Measurements from ENCODE around the gene GOLGA8B. TPM values are rescaled to one million over a fixed set of nuclear protein-coding genes. Genes with fewer than 3 reads are reported as not detected.

Gene GOLGA8B
- total RNA-seq, 1 experiment from 2014 or later: 42.1 TPM

DNA sequence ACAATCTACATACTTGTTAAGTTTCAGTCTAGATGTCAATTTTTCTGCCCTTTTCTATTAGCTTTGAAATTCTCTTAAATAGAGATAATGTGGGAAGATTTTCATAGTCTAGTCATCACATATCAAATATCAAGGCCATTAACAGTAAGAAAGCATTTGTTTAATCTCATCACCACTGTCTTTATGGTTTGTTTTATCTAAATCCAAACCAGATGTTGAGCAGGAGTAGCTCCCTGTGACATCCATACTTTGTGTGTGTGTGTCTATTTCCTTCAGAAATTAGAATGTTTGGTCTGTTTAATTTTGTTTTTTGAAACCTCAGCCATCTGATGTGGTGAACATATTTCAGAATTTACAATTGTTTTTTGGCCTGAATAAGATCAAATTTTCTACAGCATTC, 23.1 kb upstream of the GOLGA8B start:
- Histone ChIP-seq H3K18ac (ENCODE audit: insufficient read length, low read depth, low read length) (no peak overlapping the region), H2AK5ac (ENCODE audit: insufficient read length, low read length) (no peak overlapping the region), H4K8ac (replicated peaks; ENCODE audit: insufficient read length, low read depth, low read length) (no peak overlapping the region), H3T11ph (ENCODE audit: low read length) (no peak overlapping the region), H3K79me1 (ENCODE audit: insufficient read depth, low read depth, low read length, poor library complexity, severe bottlenecking) (no peaks in the 10 kb centered on the region), H3K23me2 (ENCODE audit: insufficient read length, low read depth, low read length, poor library complexity, severe bottlenecking) (no peaks in the 10 kb centered on the region), H3K9me3 (ENCODE audit: control insufficient read depth, low read depth, low read length) (no peaks in the 10 kb centered on the region), H4K5ac (ENCODE audit: insufficient read length, low read depth, low read length) (no peak overlapping the region), H3K23ac (ENCODE audit: insufficient read length, low read depth, low read length) (no peak overlapping the region), H3K4ac (ENCODE audit: low read depth, low read length) (no peak overlapping the region), H3K27me3 (ENCODE audit: insufficient read depth, low read length) (no peaks in the 10 kb centered on the region), H2BK120ac (ENCODE audit: low read depth, low read length, poor library complexity, severe bottlenecking) (no peak overlapping the region), H3K27ac (ENCODE audit: insufficient read length, low read depth, low read length) (no peak overlapping the region), H2BK12ac (ENCODE audit: insufficient read length, low read depth, low read length) (no peak overlapping the region), H3K9ac (ENCODE audit: extremely low read depth, insufficient read length, low read length) (no peak overlapping the region), H3K56ac (ENCODE audit: insufficient read length, low read depth, low read length) (no peak overlapping the region), H3K4me2 (ENCODE audit: insufficient read depth, insufficient read length, low read length) (no peak overlapping the region), H4K20me1 (ENCODE audit: control insufficient read depth, insufficient read depth, insufficient read length) (no peaks in the 10 kb centered on the region), H2BK15ac (ENCODE audit: low read depth, low read length) (no peak overlapping the region), H2BK20ac (ENCODE audit: low read depth, low read length, poor library complexity, severe bottlenecking) (no peak overlapping the region), H3K79me2 (ENCODE audit: insufficient read depth, low read length) (no peaks in the 10 kb centered on the region), H3K4me1 (ENCODE audit: insufficient read depth, low read length) (no peaks in the 10 kb centered on the region), H2BK5ac (ENCODE audit: insufficient read length, low read length) (no peak overlapping the region), H2AFZ (ENCODE audit: low read length) (no peak overlapping the region), H4K91ac (ENCODE audit: insufficient read length, low read depth, low read length) (no peak overlapping the region), H3K14ac (ENCODE audit: insufficient read depth, low read length) (no peak overlapping the region)
- Mint-ChIP-seq H3K27ac (no peak overlapping the region), H3K36me3 (ENCODE audit: insufficient read depth in 1 of 3, low read depth in 3 of 3) (no peaks in the 10 kb centered on the region), H3K4me1 (peaks cover 4% of the 10 kb centered on the region in 2 experiments; a peak in 1 of 4 replicates), H3K4me3 (no peak overlapping the region), H3K27me3 (ENCODE audit: low read depth) (peaks cover 2% of the 10 kb centered on the region; the same call in 1 of the 2 replicates), H3K9me3 (no peaks in the 10 kb centered on the region)
- DNase-seq: no peak
- TF ChIP-seq, protein P1, sequence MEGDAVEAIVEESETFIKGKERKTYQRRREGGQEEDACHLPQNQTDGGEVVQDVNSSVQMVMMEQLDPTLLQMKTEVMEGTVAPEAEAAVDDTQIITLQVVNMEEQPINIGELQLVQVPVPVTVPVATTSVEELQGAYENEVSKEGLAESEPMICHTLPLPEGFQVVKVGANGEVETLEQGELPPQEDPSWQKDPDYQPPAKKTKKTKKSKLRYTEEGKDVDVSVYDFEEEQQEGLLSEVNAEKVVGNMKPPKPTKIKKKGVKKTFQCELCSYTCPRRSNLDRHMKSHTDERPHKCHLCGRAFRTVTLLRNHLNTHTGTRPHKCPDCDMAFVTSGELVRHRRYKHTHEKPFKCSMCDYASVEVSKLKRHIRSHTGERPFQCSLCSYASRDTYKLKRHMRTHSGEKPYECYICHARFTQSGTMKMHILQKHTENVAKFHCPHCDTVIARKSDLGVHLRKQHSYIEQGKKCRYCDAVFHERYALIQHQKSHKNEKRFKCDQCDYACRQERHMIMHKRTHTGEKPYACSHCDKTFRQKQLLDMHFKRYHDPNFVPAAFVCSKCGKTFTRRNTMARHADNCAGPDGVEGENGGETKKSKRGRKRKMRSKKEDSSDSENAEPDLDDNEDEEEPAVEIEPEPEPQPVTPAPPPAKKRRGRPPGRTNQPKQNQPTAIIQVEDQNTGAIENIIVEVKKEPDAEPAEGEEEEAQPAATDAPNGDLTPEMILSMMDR (conservative IDR thresholded peaks at IDR 0.05): no peak
